A549 (cell line): ENCODE measurements around the gene HEXB.

ENCODE experiments used
- EP300 ChIP-seq, 2 experiments: fragments of >200 bp; sonication (Bioruptor Twin); formaldehyde crosslinking; IDR thresholded peaks; 2 replicates in 1 of 2; 3 replicates in 1 of 2; pipeline ENCODE4 v1.6.1; 2016 to 2017
- HDAC2 ChIP-seq: fragments of 200-600 bp; sonication (generic); IDR thresholded peaks from 2 replicates; pipeline ENCODE4 v1.6.1; 2016
- KDM1A ChIP-seq: fragments of 200-600 bp; sonication (generic); IDR thresholded peaks from 2 replicates; pipeline ENCODE4 v1.6.1; 2016; ENCODE audit warnings: low read depth, mild to moderate bottlenecking
- NR3C1 ChIP-seq: fragments of >200 bp; sonication (Bioruptor Twin); formaldehyde crosslinking; IDR thresholded peaks from 3 replicates; pipeline ENCODE4 v1.6.1; 2017
- RAD21 ChIP-seq, 2 experiments: fragments of >200 bp in 1 of 2; sonication (Bioruptor Twin) in 1 of 2; formaldehyde crosslinking in 1 of 2; IDR thresholded peaks in 1 of 2; conservative IDR thresholded peaks in 1 of 2; 2 replicates in 1 of 2; 3 replicates in 1 of 2; pipeline ENCODE4 v1.6.1; 2012 to 2018; ENCODE audit warnings: inconsistent platforms in 1 of 2
- RNF2 ChIP-seq: fragments of 200-600 bp; sonication (generic); IDR thresholded peaks from 2 replicates; pipeline ENCODE4 v1.6.1; 2016; ENCODE audit warnings: low read depth, mild to moderate bottlenecking, antibody characterized with exemption, moderate library complexity, borderline replicate concordance
- ZC3H11A ChIP-seq: fragments of 450-650 bp; IDR thresholded peaks from 2 replicates; pipeline ENCODE4 v1.6.1; 2014; ENCODE audit warnings: antibody characterized with exemption, mild to moderate bottlenecking
- ZFP36 ChIP-seq: fragments of 450-650 bp; IDR thresholded peaks from 2 replicates; pipeline ENCODE4 v1.6.1; 2014; ENCODE audit warnings: borderline replicate concordance; ENCODE audit not compliant: partially characterized antibody
- TF ChIP-seq, protein P1 (sequence below): fragments of >200 bp; sonication (Bioruptor Twin); formaldehyde crosslinking; IDR thresholded peaks from 3 replicates; pipeline ENCODE4 v1.5.1; 2016
- TF ChIP-seq, protein P2 (sequence below): fragments of 250-450 bp; sonication (Bioruptor Pico); IDR thresholded peaks from 2 replicates; pipeline ENCODE4 v1.5.0; 2021; ENCODE audit warnings: mild to moderate bottlenecking, moderate library complexity, borderline replicate concordance
- TF ChIP-seq, protein P3 (sequence below): IDR thresholded peaks from 2 replicates; pipeline ENCODE4 v1.6.1; 2012

DNA sequence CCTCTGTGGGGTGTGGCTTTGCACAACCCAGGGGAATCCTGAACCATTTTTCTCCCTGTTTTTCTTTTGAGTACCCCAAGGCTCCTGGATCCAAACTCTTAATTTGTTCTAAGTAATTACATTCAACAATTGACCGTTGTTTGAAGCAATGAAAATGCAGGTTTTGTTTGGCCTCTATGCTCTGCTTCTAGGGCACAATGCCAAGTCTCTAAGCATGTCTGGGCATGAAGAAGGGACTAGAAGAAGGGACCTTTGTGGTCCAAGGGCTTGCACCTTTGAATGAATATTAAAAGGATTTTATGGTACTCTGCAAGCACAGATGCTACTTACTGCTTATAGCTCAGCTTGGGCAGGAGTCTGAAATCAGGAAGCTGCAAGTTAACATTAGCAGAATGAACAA, 37.9 kb upstream of the HEXB start:
- TF ChIP-seq KDM1A (no peak), ZFP36 (no peak), RNF2 (no peak), EP300 (IDR thresholded peaks at IDR 0.05) (no peak), HDAC2 (no peak), ZC3H11A (no peak), NR3C1 (no peak), RAD21 (conservative IDR thresholded peaks at IDR 0.05 in 1 of 2, IDR thresholded peaks at IDR 0.05 in 1 of 2) (no peak)
- TF ChIP-seq, protein P1, sequence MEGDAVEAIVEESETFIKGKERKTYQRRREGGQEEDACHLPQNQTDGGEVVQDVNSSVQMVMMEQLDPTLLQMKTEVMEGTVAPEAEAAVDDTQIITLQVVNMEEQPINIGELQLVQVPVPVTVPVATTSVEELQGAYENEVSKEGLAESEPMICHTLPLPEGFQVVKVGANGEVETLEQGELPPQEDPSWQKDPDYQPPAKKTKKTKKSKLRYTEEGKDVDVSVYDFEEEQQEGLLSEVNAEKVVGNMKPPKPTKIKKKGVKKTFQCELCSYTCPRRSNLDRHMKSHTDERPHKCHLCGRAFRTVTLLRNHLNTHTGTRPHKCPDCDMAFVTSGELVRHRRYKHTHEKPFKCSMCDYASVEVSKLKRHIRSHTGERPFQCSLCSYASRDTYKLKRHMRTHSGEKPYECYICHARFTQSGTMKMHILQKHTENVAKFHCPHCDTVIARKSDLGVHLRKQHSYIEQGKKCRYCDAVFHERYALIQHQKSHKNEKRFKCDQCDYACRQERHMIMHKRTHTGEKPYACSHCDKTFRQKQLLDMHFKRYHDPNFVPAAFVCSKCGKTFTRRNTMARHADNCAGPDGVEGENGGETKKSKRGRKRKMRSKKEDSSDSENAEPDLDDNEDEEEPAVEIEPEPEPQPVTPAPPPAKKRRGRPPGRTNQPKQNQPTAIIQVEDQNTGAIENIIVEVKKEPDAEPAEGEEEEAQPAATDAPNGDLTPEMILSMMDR, result no peak
- TF ChIP-seq, protein P2, sequence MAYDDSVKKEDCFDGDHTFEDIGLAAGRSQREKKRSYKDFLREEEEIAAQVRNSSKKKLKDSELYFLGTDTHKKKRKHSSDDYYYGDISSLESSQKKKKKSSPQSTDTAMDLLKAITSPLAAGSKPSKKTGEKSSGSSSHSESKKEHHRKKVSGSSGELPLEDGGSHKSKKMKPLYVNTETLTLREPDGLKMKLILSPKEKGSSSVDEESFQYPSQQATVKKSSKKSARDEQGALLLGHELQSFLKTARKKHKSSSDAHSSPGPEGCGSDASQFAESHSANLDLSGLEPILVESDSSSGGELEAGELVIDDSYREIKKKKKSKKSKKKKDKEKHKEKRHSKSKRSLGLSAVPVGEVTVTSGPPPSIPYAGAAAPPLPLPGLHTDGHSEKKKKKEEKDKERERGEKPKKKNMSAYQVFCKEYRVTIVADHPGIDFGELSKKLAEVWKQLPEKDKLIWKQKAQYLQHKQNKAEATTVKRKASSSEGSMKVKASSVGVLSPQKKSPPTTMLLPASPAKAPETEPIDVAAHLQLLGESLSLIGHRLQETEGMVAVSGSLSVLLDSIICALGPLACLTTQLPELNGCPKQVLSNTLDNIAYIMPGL (CRISPR knock-in tag), result no peak
- TF ChIP-seq, protein P3, sequence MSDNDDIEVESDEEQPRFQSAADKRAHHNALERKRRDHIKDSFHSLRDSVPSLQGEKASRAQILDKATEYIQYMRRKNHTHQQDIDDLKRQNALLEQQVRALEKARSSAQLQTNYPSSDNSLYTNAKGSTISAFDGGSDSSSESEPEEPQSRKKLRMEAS, result no peak
